HEK293 (cell line): Measurements from ENCODE around the gene YPEL1.

Experiments
- CTCF ChIA-PET: fragments of 350-600 bp; formaldehyde crosslinking; extraction: SDS; loops from one replicate; lab custom pipeline; 2021; ENCODE audit warnings: antibody characterized with exemption; lab: Yijun Ruan, JAX
- POLR2A ChIA-PET: fragments of 300-600 bp; formaldehyde crosslinking; extraction: SDS; loops from one replicate; lab custom pipeline; 2020; ENCODE audit warnings: antibody characterized with exemption, inconsistent platforms; lab: Yijun Ruan, JAX
- H3K27ac ChIP-seq: fragments of 200-500 bp; sonication (Bioruptor generic); 2 replicates; pipeline ENCODE4 v1.5.1; 2014; ENCODE audit warnings: low read depth, low read length, control low read depth, inconsistent platforms; ENCODE audit errors: extremely low read depth
- H3K36me3 ChIP-seq, 2 experiments: fragments of 200-500 bp in 1 of 2; sonication (Bioruptor generic) in 1 of 2; 1 replicate in 1 of 2; 2 replicates in 1 of 2; pipeline ENCODE4 v1.5.1; 2014 to 2017; ENCODE audit warnings: inconsistent platforms in 2 of 2, low read length in 2 of 2; ENCODE audit not compliant: control insufficient read depth in 2 of 2, insufficient read depth in 1 of 2
- H3K4me1 ChIP-seq: fragments of 200-500 bp; sonication (Bioruptor generic); 2 replicates; pipeline ENCODE4 v1.5.1; 2014; ENCODE audit warnings: mild to moderate bottlenecking, low read length, inconsistent platforms; ENCODE audit not compliant: control insufficient read depth, insufficient read depth
- H3K4me3 ChIP-seq: 2 replicates; pipeline ENCODE4 v1.5.1; 2011; ENCODE audit warnings: low read depth, mild to moderate bottlenecking, control low read depth, low read length, moderate library complexity
- H3K9me3 ChIP-seq: fragments of 200-500 bp; sonication (Bioruptor generic); 2 replicates; pipeline ENCODE4 v1.5.1; 2014; ENCODE audit warnings: low read depth, low read length, inconsistent platforms; ENCODE audit not compliant: control insufficient read depth, insufficient read depth
- BCL11A ChIP-seq: fragments of 450-650 bp; formaldehyde crosslinking; IDR thresholded peaks from 2 replicates; pipeline ENCODE4 v1.5.1; 2016; ENCODE audit warnings: low read depth, missing biosample characterization, missing genetic modification characterization
- BCL11B ChIP-seq: fragments of 450-650 bp; formaldehyde crosslinking; IDR thresholded peaks from 2 replicates; pipeline ENCODE4 v1.5.1; 2016; ENCODE audit warnings: low read depth, missing biosample characterization, missing genetic modification characterization
- GLIS2 ChIP-seq: fragments of 450-650 bp; formaldehyde crosslinking; IDR thresholded peaks from 2 replicates; pipeline ENCODE4 v1.5.1; 2016; ENCODE audit warnings: missing biosample characterization, missing genetic modification characterization
- KLF1 ChIP-seq: fragments of 450-650 bp; formaldehyde crosslinking; IDR thresholded peaks from 2 replicates; pipeline ENCODE4 v1.5.1; 2016; ENCODE audit warnings: missing biosample characterization, missing genetic modification characterization
- KLF7 ChIP-seq: fragments of 450-650 bp; formaldehyde crosslinking; IDR thresholded peaks from 2 replicates; pipeline ENCODE4 v1.5.1; 2016; ENCODE audit warnings: missing biosample characterization, missing genetic modification characterization, borderline replicate concordance
- PRDM1 ChIP-seq: fragments of 450-650 bp; formaldehyde crosslinking; IDR thresholded peaks from 2 replicates; pipeline ENCODE4; 2016; ENCODE audit warnings: missing biosample characterization, missing genetic modification characterization
- REPIN1 ChIP-seq: fragments of 450-650 bp; formaldehyde crosslinking; IDR thresholded peaks from 2 replicates; pipeline ENCODE4 v1.5.1; 2017; ENCODE audit warnings: missing biosample characterization, missing genetic modification characterization, low read depth
- YY2 ChIP-seq: fragments of 450-650 bp; formaldehyde crosslinking; IDR thresholded peaks from 2 replicates; pipeline ENCODE4 v1.5.1; 2016; ENCODE audit warnings: missing biosample characterization, missing genetic modification characterization
- ZBTB7A ChIP-seq: fragments of 450-650 bp; formaldehyde crosslinking; IDR thresholded peaks from 2 replicates; pipeline ENCODE4 v1.5.1; 2016; ENCODE audit warnings: low read depth, missing biosample characterization, missing genetic modification characterization
- ZFP3 ChIP-seq: fragments of 450-650 bp; formaldehyde crosslinking; IDR thresholded peaks from 2 replicates; pipeline ENCODE4 v1.5.1; 2016; ENCODE audit warnings: low read depth, missing biosample characterization, missing genetic modification characterization
- ZFP37 ChIP-seq: fragments of 450-650 bp; formaldehyde crosslinking; IDR thresholded peaks from 2 replicates; pipeline ENCODE4 v1.5.1; 2016; ENCODE audit warnings: missing biosample characterization, missing genetic modification characterization
- ZIC2 ChIP-seq: fragments of 450-650 bp; formaldehyde crosslinking; IDR thresholded peaks from 2 replicates; pipeline ENCODE4 v1.5.1; 2016; ENCODE audit warnings: missing biosample characterization, missing genetic modification characterization
- ZNF221 ChIP-seq: fragments of 450-650 bp; formaldehyde crosslinking; IDR thresholded peaks from 2 replicates; pipeline ENCODE4 v1.5.1; 2017; ENCODE audit warnings: missing biosample characterization, missing genetic modification characterization, borderline replicate concordance
- ZNF335 ChIP-seq: fragments of 450-650 bp; formaldehyde crosslinking; conservative IDR thresholded peaks from 2 replicates; pipeline ENCODE4 v1.5.1; 2016; ENCODE audit warnings: missing biosample characterization, missing genetic modification characterization
- ZNF366 ChIP-seq: fragments of 450-650 bp; formaldehyde crosslinking; conservative IDR thresholded peaks from 2 replicates; pipeline ENCODE4 v1.5.1; 2016; ENCODE audit warnings: missing biosample characterization, missing genetic modification characterization
- ZNF394 ChIP-seq: fragments of 450-650 bp; formaldehyde crosslinking; IDR thresholded peaks from 2 replicates; pipeline ENCODE4 v1.5.1; 2016; ENCODE audit warnings: missing biosample characterization, missing genetic modification characterization, mild to moderate bottlenecking, moderate library complexity, borderline replicate concordance
- ZNF426 ChIP-seq: fragments of 450-650 bp; formaldehyde crosslinking; IDR thresholded peaks from 2 replicates; pipeline ENCODE4 v1.5.1; 2017; ENCODE audit warnings: missing biosample characterization, missing genetic modification characterization, mild to moderate bottlenecking, inconsistent platforms, moderate library complexity
- ZNF660 ChIP-seq: fragments of 450-650 bp; IDR thresholded peaks from 2 replicates; pipeline ENCODE4 v1.5.1; 2018; ENCODE audit warnings: missing biosample characterization, mild to moderate bottlenecking, missing genetic modification characterization
- ZSCAN18 ChIP-seq: fragments of 450-650 bp; formaldehyde crosslinking; IDR thresholded peaks from 2 replicates; pipeline ENCODE4 v1.5.1; 2016; ENCODE audit warnings: missing biosample characterization, missing genetic modification characterization

Gene YPEL1

GRCh38 chr22:21651521-21652009 lies 84.0 kb downstream of the YPEL1 start (continued):
- no peak for TF ChIP-seq ZNF366 (tag by site-specific recombination)

GRCh38 chr22:21650823-21651520 lies 84.6 kb downstream of the YPEL1 start:
- H3K27ac ChIP-seq, result no peak overlapping the region; the same call in 1 of the 2 replicates
- ChIA-PET CTCF (interaction anchor here (1.0 to 4.8 kb wide), 2 partner anchors 8 to 22 kb away, joined by 3 to 25 read pairs; partner anchors contain the start of gene SDF2L1), POLR2A (interaction anchor here (2.0 to 3.2 kb wide), 2 partner anchors 9 to 15 kb away, joined by 13 to 18 read pairs; partner anchors contain the start of genes PPIL2 and SDF2L1)
- TF ChIP-seq ZNF394, result peak; percentile 46; the same call in 1 of the 2 replicates
- TF ChIP-seq ZNF426 (tag by site-specific recombination), result no peak
- peak; percentile 70 for TF ChIP-seq ZNF335 (tag by site-specific recombination)
- TF ChIP-seq ZSCAN18 (tag by site-specific recombination), result no peak
- peak; percentile 96 for TF ChIP-seq ZIC2 (tag by site-specific recombination)
- no peak for TF ChIP-seq ZNF221 (tag by site-specific recombination)
- no peak for TF ChIP-seq ZBTB7A (tag by site-specific recombination)
- TF ChIP-seq GLIS2, result peak; percentile 47
- TF ChIP-seq KLF1 (tag by site-specific recombination), result no peak
- no peak for TF ChIP-seq REPIN1 (tag by site-specific recombination)
- TF ChIP-seq BCL11A (tag by site-specific recombination), result no peak
- no peak for TF ChIP-seq BCL11B
- TF ChIP-seq ZNF660 (tag by site-specific recombination), result peak; percentile 22; the same call in 1 of the 2 replicates
- no peak for TF ChIP-seq ZFP37 (tag by site-specific recombination)
- TF ChIP-seq ZFP3, result no peak
- peaks cover 0 to 45% of the 10 kb centered on the region in 2 experiments; a peak in 2 of 3 replicates for H3K36me3 ChIP-seq
- no peaks in the 10 kb centered on the region for H3K4me1 ChIP-seq
- H3K9me3 ChIP-seq, result no peaks in the 10 kb centered on the region
- H3K4me3 ChIP-seq, result peak overlapping the region; percentile 83

GRCh38 chr22:21650280-21650679 lies 85.3 kb downstream of the YPEL1 start:
- ChIA-PET POLR2A (no interaction called here), CTCF (interaction anchor here (4.8 kb wide), 1 partner anchor 7 kb away, joined by 25 read pairs; the partner anchor contains the start of gene SDF2L1)
- H3K27ac ChIP-seq, result no peak overlapping the region
- TF ChIP-seq YY2 (tag by site-specific recombination) (no peak), KLF7 (tag by site-specific recombination) (no peak), PRDM1 (tag by site-specific recombination) (peak; percentile 87)
- peaks cover 0 to 49% of the 10 kb centered on the region in 2 experiments; a peak in 2 of 3 replicates for H3K36me3 ChIP-seq
- H3K9me3 ChIP-seq, result no peaks in the 10 kb centered on the region
- H3K4me1 ChIP-seq, result no peaks in the 10 kb centered on the region
- H3K4me3 ChIP-seq, result no peak overlapping the region
